SK-N-MC (cell line): Measurements from ENCODE around the gene PTPRB.

ENCODE experiments used
- DNase-seq: peaks from one replicate; pipeline ENCODE4 v3.0.0-alpha.2; 2011; ENCODE audit warnings: low read depth, low spot score
- H3K27ac ChIP-seq: fragments of 200-600 bp; sonication (generic); 2 replicates; pipeline ENCODE4 v1.5.1; 2016; ENCODE audit warnings: mixed run types
- H3K36me3 ChIP-seq: fragments of 200-600 bp; sonication (generic); 2 replicates; pipeline ENCODE4 v1.6.1; 2017; ENCODE audit warnings: antibody characterized with exemption, low read length, mixed read lengths; ENCODE audit not compliant: insufficient read depth
- H3K4me3 ChIP-seq: fragments of 200-600 bp; sonication (generic); 2 replicates; pipeline ENCODE4 v1.5.1; 2016
- H3K9ac ChIP-seq: fragments of 200-600 bp; sonication (generic); 2 replicates; pipeline ENCODE4 v1.8.0; 2017; ENCODE audit warnings: mixed run types, mixed read lengths; ENCODE audit not compliant: insufficient read length
- H3K9me3 ChIP-seq: fragments of 200-600 bp; sonication (generic); 2 replicates; pipeline ENCODE4 v1.6.1; 2017; ENCODE audit warnings: low read depth, mild to moderate bottlenecking, antibody characterized with exemption, low read length, moderate library complexity, mixed read lengths
- EZH2 ChIP-seq: fragments of 200-600 bp; sonication (generic); IDR thresholded peaks from one replicate; pipeline ENCODE4 v1.6.1; 2017; ENCODE audit warnings: antibody characterized with exemption
- FOXP2 ChIP-seq: optimal IDR thresholded peaks from 2 replicates; pipeline ENCODE3; 2011; ENCODE audit warnings: mild to moderate bottlenecking, moderate library complexity; ENCODE audit not compliant: insufficient read depth; ENCODE audit errors: extremely low read length, control extremely low read depth
- POLR2AphosphoS5 ChIP-seq: IDR thresholded peaks from 2 replicates; pipeline ENCODE4 v1.6.1; 2012; ENCODE audit warnings: mild to moderate bottlenecking, low read depth, low read length, borderline replicate concordance

The PTPRB gene

GRCh38 chr12:70482764-70483163 lies 154.5 kb downstream of the PTPRB start:
- Histone ChIP-seq H3K9me3 (no peaks in the 10 kb centered on the region), H3K27ac (no peak overlapping the region; the same call in 1 of the 2 replicates), H3K9ac (no peak overlapping the region), H3K4me3 (no peak overlapping the region), H3K36me3 (no peaks in the 10 kb centered on the region)
- DNase-seq: no peak
- TF ChIP-seq POLR2AphosphoS5 (no peak), FOXP2 (no peak), EZH2 (no peak)

- Histone ChIP-seq H3K27ac (no peak overlapping the region), H3K9ac (no peak overlapping the region), H3K36me3 (no peaks in the 10 kb centered on the region), H3K9me3 (no peaks in the 10 kb centered on the region; the same call in 1 of the 2 replicates), H3K4me3 (no peak overlapping the region)
- no peak for DNase-seq
- no peak for TF ChIP-seq FOXP2
- no peak for TF ChIP-seq EZH2
- TF ChIP-seq POLR2AphosphoS5: no peak
Observed at GRCh38 chr12:70469221-70469820, 167.9 kb downstream of the PTPRB start.

- Histone ChIP-seq H3K9me3 (peaks cover 3% of the 10 kb centered on the region; the same call in 1 of the 2 replicates), H3K36me3 (no peaks in the 10 kb centered on the region), H3K27ac (no peak overlapping the region; the same call in 1 of the 2 replicates), H3K4me3 (peak overlapping the region; percentile 64), H3K9ac (no peak overlapping the region)
- no peak for DNase-seq
- TF ChIP-seq EZH2 (no peak), FOXP2 (no peak), POLR2AphosphoS5 (no peak)
Observed at GRCh38 chr12:70468741-70469140, 168.5 kb downstream of the PTPRB start.

GRCh38 chr12:70467918-70468733 lies 169.1 kb downstream of the PTPRB start:
- TF ChIP-seq POLR2AphosphoS5: peak; percentile 43
- TF ChIP-seq FOXP2: no peak
- no peak for TF ChIP-seq EZH2
- no peak overlapping the region for H3K9ac ChIP-seq
- no peak for DNase-seq
- peaks cover 3% of the 10 kb centered on the region; the same call in 1 of the 2 replicates for H3K9me3 ChIP-seq
- H3K27ac ChIP-seq: no peak overlapping the region; the same call in 1 of the 2 replicates
- H3K4me3 ChIP-seq: peak overlapping the region; percentile 64
- no peaks in the 10 kb centered on the region for H3K36me3 ChIP-seq

GRCh38 chr12:70467476-70467875 lies 169.8 kb downstream of the PTPRB start:
- Histone ChIP-seq H3K36me3 (no peaks in the 10 kb centered on the region), H3K9ac (no peak overlapping the region), H3K9me3 (peaks cover 3% of the 10 kb centered on the region; the same call in 1 of the 2 replicates), H3K4me3 (no peak overlapping the region; the same call in 1 of the 2 replicates), H3K27ac (no peak overlapping the region)
- TF ChIP-seq FOXP2 (no peak), POLR2AphosphoS5 (no peak), EZH2 (no peak)
- no peak for DNase-seq

- Histone ChIP-seq H3K27ac (no peak overlapping the region), H3K9ac (no peak overlapping the region)
Observed at GRCh38 chr12:70466753-70467152, 170.5 kb downstream of the PTPRB start.

More at GRCh38 chr12:70466753-70467152, 170.5 kb downstream of the PTPRB start:
- H3K9me3 ChIP-seq: peaks cover 3% of the 10 kb centered on the region; the same call in 1 of the 2 replicates
- TF ChIP-seq EZH2 (no peak), POLR2AphosphoS5 (no peak), FOXP2 (no peak)
- no peaks in the 10 kb centered on the region for H3K36me3 ChIP-seq
- no peak for DNase-seq
- no peak overlapping the region for H3K4me3 ChIP-seq
